Dermis microvascular lymphatic vessel endothelial cell (primary cell): ENCODE results near the gene RDH14. TPM values are rescaled to one million over a fixed set of nuclear protein-coding genes. Genes with fewer than 3 reads are reported as not detected.

Experiments used
- DNase-seq, 2 donors: peaks; one replicate each; pipeline versions ENCODE4 v3.0.0 to v3.0.0-alpha.2; 2010; ENCODE audit warnings: low read depth in 2 of 2
- total RNA-seq: library from RNA; depleted of rRNA; stranded (reverse); fragments of >200 nt; gene quantifications from 2 replicates; pipeline ENCODE4 v1.2.1, GENCODE V29; 2014

RDH14 gene
- total RNA-seq = 17.2 and 18.2 TPM in 2 replicates

GRCh38 chr2:18560031-18560796, at the start of gene RDH14:
TSS of gene RDH14 (minus strand) at chr2:18560653. CDS start at chr2:18560572, 81 bp downstream.
- peak; percentile 82 to 93 for DNase-seq

DNA sequence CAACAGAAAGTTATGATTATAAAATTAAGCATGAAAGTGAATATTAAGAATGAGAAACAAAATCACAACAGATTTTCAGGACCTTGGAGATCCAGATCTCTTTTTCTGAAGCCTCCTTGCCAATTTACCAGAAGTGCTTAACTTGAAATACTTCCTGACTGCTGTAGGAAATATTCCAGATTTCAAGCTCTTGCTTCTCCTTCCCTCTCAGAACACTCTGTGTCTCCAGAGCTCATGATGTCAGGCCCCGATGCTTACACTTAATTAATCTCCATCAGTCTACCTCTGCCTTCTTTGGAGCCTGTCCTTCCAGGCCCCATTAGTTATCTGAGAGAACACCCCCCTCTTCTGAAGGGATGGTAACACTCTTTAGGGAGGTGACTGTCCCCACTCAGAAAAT, 49.6 kb upstream of the RDH14 start:
- no peak for DNase-seq

DNA sequence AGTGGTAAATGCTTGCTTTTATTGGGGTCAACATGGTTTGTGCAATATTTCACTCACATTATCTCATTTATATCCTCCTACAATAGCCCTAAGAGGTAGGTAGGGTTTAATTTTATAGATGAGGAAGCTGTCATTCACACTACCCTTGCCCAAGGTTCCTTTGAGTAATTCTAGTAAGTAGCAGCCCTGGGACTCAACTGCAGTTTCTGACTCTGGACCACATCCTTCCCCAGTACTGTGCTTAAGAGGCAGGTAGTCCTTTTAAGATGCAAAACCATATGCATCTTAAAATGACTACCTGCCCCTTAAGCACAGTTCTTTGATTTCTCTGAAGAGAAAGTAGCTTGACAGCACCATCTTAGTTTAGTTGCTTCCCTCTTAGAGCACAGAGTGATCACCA, 44.7 kb upstream of the RDH14 start:
- DNase-seq = no peak

- no peak for DNase-seq
Measured at GRCh38 chr2:18604531-18604885, 44.1 kb upstream of the RDH14 start.

DNA sequence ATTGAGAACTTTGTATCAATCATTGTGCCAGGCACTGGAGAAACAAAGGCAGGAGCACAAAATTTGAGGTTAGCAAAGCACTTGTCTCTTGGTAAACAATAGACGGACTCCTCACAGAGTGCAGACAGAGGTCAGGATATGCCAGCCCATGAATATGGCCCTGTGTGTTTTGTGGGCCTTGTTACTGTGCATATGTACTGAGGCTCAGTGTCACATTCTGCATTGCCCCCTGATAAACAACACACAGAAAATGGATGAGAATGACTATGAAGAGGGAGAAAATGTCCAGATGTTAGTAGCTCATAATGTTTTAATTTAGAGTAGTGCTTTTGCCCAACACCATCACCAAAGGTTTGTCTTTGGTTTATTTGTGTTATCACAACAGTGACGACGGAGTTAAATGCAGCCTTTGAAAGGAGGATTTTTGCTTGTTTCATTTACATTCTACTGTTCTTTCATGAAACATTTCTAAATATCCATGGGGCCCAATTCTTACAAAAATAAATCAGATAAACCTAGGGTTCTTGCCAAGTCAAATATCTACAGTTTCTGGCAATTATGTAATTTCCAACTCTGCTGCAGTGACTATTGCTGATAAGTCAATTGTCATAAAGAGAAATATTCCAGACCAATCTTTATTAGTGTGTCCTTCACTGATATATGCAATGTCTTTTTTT, 43.5 kb upstream of the RDH14 start:
- DNase-seq = no peak

DNA sequence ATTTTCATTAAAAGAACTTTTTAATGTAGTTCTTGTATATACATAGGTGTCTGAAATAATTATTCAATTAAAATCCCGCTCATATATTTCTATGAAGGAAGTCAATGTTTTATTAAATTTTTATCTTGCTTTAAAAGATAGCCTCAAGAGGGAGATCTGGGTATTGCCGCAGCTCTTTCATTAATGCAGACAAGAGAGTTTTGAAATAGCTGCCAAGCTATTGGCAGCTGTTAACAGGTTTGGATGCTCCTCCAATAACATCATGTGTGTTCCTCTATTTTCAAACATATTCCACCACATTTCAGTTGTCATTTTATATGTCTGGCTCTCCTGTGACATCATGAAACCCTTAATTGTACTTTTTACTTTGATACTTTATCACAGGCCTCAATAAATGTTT, 41.8 kb upstream of the RDH14 start:
- no peak for DNase-seq

DNA sequence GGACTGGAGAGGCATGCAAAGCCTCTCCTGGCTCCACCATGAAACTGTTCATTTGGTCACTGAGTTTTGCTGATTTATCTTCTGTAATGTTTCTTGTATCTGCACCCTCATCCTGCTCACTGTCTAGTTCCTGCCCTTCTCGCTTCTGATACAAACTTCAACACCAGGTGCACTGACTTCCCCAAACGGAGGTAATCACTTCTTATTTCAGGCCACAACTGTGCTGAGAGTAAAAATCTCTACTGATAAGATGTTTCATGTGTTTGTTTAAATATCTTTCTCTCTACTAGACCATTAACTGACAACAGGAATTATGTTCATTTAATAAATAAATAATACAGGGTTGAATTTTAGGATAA, 39.8 kb upstream of the RDH14 start:
- no peak for DNase-seq

- DNase-seq = peak; percentile 12 to 29
Measured at GRCh38 chr2:18599509-18600254, 39.2 kb upstream of the RDH14 start.

GRCh38 chr2:18598848-18599484, 38.5 kb upstream of the RDH14 start:
- no peak for DNase-seq

GRCh38 chr2:18597618-18598017, 37.2 kb upstream of the RDH14 start:
- DNase-seq = peak; percentile 6 to 22

- DNase-seq = no peak
Measured at GRCh38 chr2:18596993-18597392, 36.5 kb upstream of the RDH14 start.

DNA sequence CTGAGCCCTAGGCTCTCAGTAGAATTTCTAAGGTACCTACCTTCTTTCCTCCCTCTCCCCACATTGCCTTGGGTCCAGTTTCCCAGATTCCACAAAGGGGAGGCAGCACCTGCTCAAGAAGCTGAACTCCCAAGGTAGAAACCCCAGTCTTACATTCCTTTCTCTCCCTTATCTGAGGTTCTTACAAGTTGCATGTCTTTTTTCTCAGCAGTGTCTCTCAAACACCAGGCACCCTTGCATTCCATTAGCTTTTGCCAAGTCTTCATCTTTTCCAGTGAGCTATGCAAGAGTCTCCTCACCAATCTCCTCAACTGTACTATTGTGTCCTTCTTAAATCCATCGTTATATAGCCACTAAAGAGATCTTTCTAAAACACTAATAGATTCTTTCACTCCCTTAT, 33.0 kb upstream of the RDH14 start:
- DNase-seq = no peak

GRCh38 chr2:18592372-18592771, 31.9 kb upstream of the RDH14 start:
- DNase-seq = no peak

DNA sequence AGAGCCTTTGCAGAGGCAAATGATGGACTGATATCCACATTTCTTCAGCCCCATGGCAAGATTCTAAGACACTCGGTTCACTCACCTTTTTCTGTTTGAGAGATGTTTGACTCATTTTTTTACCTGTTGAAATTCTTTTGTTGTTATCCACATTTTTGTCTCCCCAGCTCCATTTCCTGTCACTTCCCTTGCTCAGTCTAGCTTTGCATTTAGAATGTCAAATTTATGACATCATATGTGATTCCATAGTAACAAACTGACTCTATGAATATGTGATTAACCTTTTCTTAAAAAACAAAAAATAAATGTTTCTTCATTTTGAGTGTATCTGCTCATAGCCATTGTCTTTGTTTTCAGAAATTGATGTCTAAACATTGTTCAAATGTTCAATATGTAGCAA, 28.9 kb upstream of the RDH14 start, which contains the start of gene NT5C1B:
TSS of gene NT5C1B (minus strand) at position 216 of the 400 bp plus-strand sequence. CDS start at position 115, 101 bp downstream.
- no peak for DNase-seq

- no peak for DNase-seq
Measured at GRCh38 chr2:18588802-18589201, 28.3 kb upstream of the RDH14 start.

- no peak for DNase-seq
Measured at GRCh38 chr2:18588049-18588448, 27.6 kb upstream of the RDH14 start.

DNA sequence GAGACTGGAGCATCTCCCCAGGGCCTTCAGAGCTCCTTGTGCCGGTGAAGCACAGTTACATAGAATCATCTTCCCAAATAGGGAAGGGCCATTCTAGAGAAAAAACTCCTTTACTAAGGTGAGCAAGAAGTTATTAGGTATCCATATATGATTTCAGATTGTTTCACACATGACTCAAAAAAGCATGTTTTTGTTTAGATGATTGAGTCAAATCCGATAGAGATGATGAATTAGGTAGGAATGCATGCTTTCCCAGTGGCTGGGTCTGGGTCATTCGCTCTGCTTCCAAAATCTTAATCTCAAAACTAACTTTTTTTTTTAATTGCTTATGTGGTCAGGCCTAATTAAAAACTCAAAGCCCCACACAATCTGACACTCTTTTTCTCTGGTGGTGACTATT, 25.1 kb upstream of the RDH14 start:
- DNase-seq = no peak

DNA sequence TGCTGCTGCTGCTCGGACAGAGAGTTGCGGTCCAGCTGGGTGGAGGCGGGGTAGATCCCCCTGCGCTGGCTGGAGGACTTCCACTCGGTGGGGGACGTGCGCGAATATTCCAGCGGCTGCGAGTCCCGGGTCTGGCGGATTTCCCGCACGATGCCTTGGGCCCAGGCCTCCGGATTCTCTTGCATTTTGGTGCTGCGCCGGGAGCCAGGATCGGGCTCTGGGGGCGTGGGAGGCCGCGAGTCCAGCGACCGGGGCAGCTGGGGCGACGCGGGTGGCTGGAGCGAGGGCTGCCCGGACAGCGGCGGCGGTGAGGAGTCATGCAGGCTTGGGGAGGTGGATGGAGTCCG, 24.1 kb upstream of the RDH14 start:
- DNase-seq = no peak

GRCh38 chr2:18583905-18584607, 23.6 kb upstream of the RDH14 start:
- DNase-seq = no peak

- no peak for DNase-seq
Measured at GRCh38 chr2:18580606-18581005, 20.2 kb upstream of the RDH14 start.

- DNase-seq = no peak
Measured at GRCh38 chr2:18578033-18578432, 17.6 kb upstream of the RDH14 start.
